HG02588 (cell line): Measurements from ENCODE around the gene LMX1B.
"Not testable (repeated sequence)": the region's sequence is repeated elsewhere in the genome, so short reads cannot be mapped to it uniquely, and the experiment has no call there.

Experiments
- ATAC-seq: cut with Tn5 transposase; IDR thresholded peaks from one replicate; pipeline ENCODE4 v1.9.1; 2021; ENCODE audit warnings: mild to moderate bottlenecking, moderate library complexity; ENCODE audit not compliant: unreplicated experiment

LMX1B gene

DNA sequence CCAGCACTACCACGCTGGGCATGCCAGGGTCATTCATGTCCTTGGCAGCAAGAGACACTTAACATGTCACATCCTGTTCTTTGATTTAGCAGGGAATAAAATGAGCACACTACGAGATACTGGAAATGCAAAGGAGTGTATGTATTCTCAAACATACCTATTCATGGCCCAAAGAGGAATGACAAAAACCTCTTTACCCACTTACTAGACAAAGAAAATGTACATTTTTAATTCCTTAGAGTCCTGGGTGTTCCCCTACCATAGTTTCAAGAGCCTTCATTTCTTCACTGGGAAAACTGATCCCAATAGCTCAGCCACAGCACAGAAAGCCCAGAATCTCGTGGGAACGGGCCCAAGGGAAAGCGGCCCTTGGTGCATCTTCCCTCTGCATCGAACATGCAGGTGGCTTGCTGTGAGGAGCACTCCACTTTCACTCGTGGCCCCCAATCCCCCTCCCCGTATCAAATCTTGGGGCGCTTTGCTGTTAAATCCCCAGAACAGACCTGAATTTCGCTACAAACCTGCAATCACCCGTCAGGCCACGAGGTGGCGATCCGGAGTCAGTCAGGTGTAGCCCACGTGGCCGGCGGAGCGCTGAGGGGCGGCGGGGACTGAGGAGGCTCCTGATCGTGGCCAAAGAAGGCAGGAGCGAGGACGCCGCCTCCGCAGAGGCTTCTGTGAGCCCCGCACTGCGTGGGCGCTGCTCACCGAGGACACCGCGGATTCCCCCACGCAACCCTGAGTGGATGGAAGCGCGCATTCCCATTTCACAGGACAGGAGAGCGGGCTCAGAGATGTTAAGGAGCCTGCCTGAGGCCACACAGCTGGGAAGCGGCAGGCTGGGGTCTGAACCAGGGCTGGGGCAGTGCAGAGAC, 91.4 kb downstream of the LMX1B start:
- ATAC-seq: no peak

GRCh38 chr9:126705767-126706697, 92.3 kb downstream of the LMX1B start:
- ATAC-seq: no peak

- no peak for ATAC-seq
Measured at GRCh38 chr9:126706698-126707053, 92.9 kb downstream of the LMX1B start.

GRCh38 chr9:126707083-126707482, 93.4 kb downstream of the LMX1B start:
- ATAC-seq: no peak

DNA sequence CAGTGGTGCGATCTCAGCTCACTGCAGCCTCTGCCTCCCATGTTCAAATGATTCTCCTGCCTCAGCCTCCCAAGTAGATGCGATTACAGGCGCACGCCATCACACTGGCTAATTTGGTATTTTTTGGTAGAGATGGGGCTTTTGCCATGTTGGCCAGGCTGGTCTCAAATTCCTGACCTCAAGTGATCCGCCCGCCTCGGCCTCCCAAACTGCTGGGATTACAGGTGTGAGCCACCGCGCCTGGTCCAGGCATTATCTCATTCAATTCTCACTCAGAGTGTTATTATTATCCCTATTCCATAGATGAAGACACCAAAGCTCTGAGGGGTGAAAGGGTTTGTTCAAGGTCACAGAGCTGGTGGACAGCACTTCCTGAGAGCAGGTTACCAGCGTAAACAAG, 94.0 kb downstream of the LMX1B start:
- ATAC-seq: not testable (repeated sequence)

DNA sequence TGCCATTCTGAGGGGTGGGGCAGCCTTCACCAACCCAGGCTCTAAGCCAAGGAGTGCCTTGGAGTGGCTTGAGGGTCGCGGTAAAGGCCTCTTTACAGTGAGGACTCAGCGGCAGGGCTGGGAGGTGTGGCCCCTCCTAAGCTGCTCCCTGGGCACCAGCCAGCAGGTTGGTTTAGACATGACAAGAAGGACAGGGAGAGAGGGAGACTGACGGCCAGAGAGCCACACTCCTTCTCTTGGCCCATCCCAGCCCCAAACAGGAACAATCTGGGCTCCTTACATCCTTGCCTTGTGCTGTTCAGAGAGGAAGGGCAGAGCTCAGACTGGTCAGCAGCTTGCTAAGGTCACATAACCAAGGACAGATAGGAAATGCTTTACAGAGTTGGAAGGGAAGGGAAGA, 94.5 kb downstream of the LMX1B start:
- no peak for ATAC-seq

- ATAC-seq: no peak
Measured at GRCh38 chr9:126709241-126709640, 95.5 kb downstream of the LMX1B start.

GRCh38 chr9:126715382-126715781, 101.7 kb downstream of the LMX1B start:
- ATAC-seq: no peak

- ATAC-seq: not testable (repeated sequence)
Measured at GRCh38 chr9:126717441-126717840, 103.7 kb downstream of the LMX1B start.

DNA sequence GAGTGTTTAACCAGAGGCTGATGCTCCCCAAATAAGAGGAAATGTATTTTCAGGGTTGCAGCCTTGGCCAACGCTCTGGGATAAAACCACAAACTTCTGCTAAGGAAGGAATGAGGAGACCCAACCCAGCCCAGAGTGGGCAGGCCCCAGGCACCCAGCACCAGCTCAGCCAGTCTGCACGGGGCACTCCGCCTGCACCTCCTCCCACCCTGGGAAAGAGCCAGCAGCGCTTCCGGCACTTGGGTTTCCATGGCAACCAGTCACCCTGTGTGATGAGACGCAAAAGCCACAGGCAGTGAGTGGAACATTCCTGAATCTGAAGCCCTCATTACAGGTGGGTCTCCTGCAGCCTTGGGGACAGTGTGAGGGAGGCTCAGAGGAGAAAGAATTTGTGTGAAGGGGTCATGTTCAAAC, 105.9 kb downstream of the LMX1B start:
- ATAC-seq: no peak

GRCh38 chr9:126720036-126720435, 106.3 kb downstream of the LMX1B start:
- ATAC-seq: no peak

GRCh38 chr9:126720661-126721563, 107.2 kb downstream of the LMX1B start:
- ATAC-seq: no peak

DNA sequence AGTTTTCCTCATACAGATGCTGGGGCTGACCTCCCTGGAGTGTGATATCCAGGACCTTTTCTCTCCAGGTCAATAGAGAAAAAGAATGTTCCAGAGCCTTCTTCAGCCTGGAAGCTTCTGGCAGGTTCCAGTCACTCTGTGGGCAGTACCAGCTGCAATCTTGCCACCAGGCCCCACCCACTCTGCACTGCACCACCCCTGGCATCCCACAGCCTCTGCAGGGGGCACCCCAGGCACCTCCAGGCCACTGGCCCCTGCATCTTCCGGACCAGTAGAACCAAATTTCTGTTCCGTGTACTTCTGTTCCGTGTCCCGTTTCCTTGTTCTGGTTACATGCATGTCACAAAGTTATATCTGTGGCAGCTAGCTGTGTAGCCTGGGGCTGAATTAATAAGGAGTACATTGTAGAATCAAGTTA, 107.8 kb downstream of the LMX1B start:
- no peak for ATAC-seq

DNA sequence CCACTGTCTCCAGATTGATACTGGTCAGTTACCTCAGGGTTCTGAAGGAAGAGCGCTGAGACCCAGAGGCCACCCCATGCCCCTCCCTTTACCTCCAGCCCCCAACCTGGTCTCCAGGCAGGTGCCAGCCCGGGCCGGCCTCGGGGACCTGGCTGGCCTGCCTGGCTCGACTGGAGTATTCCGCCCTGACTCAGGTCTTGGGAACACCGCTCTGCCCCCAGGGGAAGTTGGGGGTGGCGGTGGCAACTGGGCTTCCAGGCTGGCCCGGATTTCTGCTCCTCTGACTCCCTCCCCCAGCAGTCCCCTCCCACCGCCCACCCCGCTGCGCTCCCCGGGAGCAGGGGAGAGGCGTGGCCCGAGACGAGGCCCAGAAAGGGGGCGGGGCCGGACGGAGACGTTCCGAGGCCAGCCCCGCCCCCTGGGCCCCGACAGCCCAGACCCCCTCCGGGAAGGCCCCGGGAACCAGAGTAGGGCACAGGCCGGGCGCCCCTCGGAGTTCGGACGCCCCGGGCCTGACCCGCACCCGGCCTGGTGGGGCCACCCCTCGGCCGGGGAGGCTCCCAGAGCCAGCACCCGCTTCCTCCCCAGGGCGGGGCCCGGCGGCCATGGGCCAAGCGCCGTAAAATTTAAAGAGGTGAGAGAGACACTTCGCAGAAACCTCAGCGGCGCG, 108.7 kb downstream of the LMX1B start:
- peak; percentile 80 for ATAC-seq

- peak; percentile 17 for ATAC-seq
Measured at GRCh38 chr9:126722922-126723806, 109.4 kb downstream of the LMX1B start.

- no peak for ATAC-seq
Measured at GRCh38 chr9:126723807-126724172, 110.1 kb downstream of the LMX1B start.

DNA sequence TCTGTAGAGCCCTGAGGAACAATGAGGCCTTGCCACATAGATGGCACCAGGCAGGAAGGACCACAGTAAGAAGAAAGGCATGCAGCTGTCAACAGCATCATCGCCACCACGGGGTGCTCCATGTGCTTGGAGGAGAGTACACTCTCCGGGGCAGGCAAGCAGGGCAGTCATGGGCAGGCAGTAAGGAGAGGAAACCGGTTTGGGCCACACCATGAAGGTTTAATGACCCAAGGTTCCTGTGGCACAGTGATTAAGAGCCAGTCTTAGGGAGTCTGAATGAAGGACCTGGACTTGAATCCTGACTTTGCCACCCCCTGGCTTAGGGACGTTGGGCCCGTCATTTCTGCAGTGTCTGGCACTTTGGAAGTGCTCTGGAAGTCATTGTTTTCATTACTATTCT, 110.5 kb downstream of the LMX1B start:
- no peak for ATAC-seq

DNA sequence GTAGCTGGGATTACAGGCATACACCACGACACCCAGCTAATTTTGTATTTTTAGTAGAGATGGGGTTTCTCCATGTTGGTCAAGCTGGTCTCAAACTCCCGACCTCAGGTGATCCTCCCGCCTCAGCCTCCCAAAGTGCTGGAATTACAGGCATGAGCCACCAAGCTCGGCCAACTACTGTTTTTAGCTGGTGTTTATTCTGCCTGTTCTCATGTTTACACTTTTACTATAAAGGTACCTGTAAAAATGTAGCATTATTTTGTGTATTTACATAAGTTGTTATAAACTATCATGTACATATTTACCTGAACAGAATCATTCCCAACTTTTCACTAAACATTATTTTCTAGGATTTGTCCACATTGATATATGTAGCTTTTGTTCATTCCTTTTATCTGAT, 111.8 kb downstream of the LMX1B start:
- not testable (repeated sequence) for ATAC-seq

DNA sequence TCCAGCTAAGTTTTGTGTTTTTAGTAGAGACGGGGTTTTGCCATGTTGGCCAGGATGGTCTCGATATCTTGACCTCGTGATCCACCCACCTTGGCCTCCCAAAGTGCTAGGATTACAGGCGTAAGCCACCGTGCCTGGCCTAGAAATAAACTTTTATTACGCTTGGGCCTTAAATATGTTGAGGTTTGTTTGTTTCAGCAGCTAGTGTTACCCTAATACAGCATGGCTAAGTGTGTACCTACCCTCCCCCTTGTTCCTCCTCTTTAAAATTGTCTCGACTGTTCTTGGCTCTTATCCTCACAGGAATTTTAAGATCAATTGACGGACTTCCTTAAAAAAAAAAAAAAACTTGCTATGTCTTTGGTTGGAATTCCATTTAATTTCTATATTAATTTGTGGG, 114.5 kb downstream of the LMX1B start:
- not testable (repeated sequence) for ATAC-seq
